HepG2 (cell line): ENCODE measurements around the gene TIMM9. TPM values are rescaled to one million over a fixed set of nuclear protein-coding genes. Genes with fewer than 3 reads are reported as not detected.

Experiments used
- CBX5 ChIP-seq: sonication (generic); formaldehyde crosslinking; IDR thresholded peaks from 2 replicates; pipeline ENCODE4 v1.4.0; 2020; ENCODE audit warnings: missing genetic modification reagents, borderline replicate concordance
- HNF4A ChIP-seq: sonication (generic); formaldehyde crosslinking; IDR thresholded peaks from 2 replicates; pipeline ENCODE4 v1.4.0; 2020; ENCODE audit warnings: missing genetic modification reagents
- MTA1 ChIP-seq: sonication (generic); formaldehyde crosslinking; IDR thresholded peaks from 2 replicates; pipeline ENCODE4 v1.4.0; 2020; ENCODE audit warnings: missing genetic modification reagents, mild to moderate bottlenecking, borderline replicate concordance
- NCOR1 ChIP-seq: fragments of 200-600 bp; sonication (generic); IDR thresholded peaks from 2 replicates; pipeline ENCODE4 v1.7.0; 2017; ENCODE audit warnings: antibody characterized with exemption, low read length, borderline replicate concordance
- NFIC ChIP-seq: IDR thresholded peaks from 2 replicates; pipeline ENCODE4 v1.6.1; 2012; ENCODE audit warnings: mild to moderate bottlenecking, low read length, inconsistent platforms
- SIN3A ChIP-seq: IDR thresholded peaks from 2 replicates; pipeline ENCODE4 v1.6.1; 2011; ENCODE audit warnings: low read depth, mild to moderate bottlenecking, control low read depth, low read length, borderline replicate concordance
- SP4 ChIP-seq: sonication (generic); formaldehyde crosslinking; IDR thresholded peaks from 2 replicates; pipeline ENCODE4 v1.8.1; 2023; ENCODE audit warnings: mild to moderate bottlenecking, missing genetic modification reagents
- SPEN ChIP-seq: sonication (generic); formaldehyde crosslinking; IDR thresholded peaks from 2 replicates; pipeline ENCODE4 v1.5.1; 2020; ENCODE audit warnings: low read depth, mild to moderate bottlenecking, missing genetic modification reagents
- ZNF17 ChIP-seq: sonication (generic); formaldehyde crosslinking; IDR thresholded peaks from 2 replicates; pipeline ENCODE4 v1.5.0; 2020; ENCODE audit warnings: mild to moderate bottlenecking, missing genetic modification reagents
- ZNF543 ChIP-seq: sonication (generic); formaldehyde crosslinking; IDR thresholded peaks from 2 replicates; pipeline ENCODE4 v1.4.0; 2020; ENCODE audit warnings: mild to moderate bottlenecking, missing genetic modification reagents
- ZNF749 ChIP-seq: sonication (generic); formaldehyde crosslinking; IDR thresholded peaks from 2 replicates; pipeline ENCODE4 v1.8.0; 2022; ENCODE audit warnings: mild to moderate bottlenecking, missing genetic modification reagents, moderate library complexity, borderline replicate concordance
- ZSCAN22 ChIP-seq: sonication (generic); formaldehyde crosslinking; IDR thresholded peaks from 2 replicates; pipeline ENCODE4 v1.4.0; 2020; ENCODE audit warnings: mild to moderate bottlenecking, missing genetic modification reagents
- polyA plus RNA-seq, 8 experiments: library from polyadenylated mRNA; depleted of rRNA in 3 of 8; stranded (reverse) in 7 of 8; unstranded in 1 of 8; fragments of >200 nt; fragmentation: Illumina TruSeq in 4 of 8; extraction: Trizol in 4 of 8; gene quantifications; 2 replicates each; pipeline versions ENCODE4 v1.2.1 to v1.2.3, GENCODE V29; 2011 to 2016; ENCODE audit warnings: low read depth in 4 of 8, missing spikeins in 1 of 8, mixed read lengths in 1 of 8; ENCODE audit not compliant: insufficient read depth in 1 of 8
- total RNA-seq, 5 experiments: library from RNA; depleted of rRNA; stranded (reverse); fragments of >200 nt; fragmentation: Illumina TruSeq; extraction: Trizol; gene quantifications; 2 replicates each; pipeline ENCODE4 v1.2.3, GENCODE V29; 2016; ENCODE audit warnings: low read depth in 1 of 5
- TF ChIP-seq, protein P1 (sequence below), 2 experiments: sonication (generic) in 1 of 2; formaldehyde crosslinking in 1 of 2; IDR thresholded peaks; 2 replicates each; pipeline versions ENCODE4 v1.6.1 to v1.9.0; 2014 to 2022; ENCODE audit warnings: antibody characterized with exemption in 1 of 2, borderline replicate concordance in 1 of 2, inconsistent platforms in 1 of 2, low read depth in 1 of 2, missing genetic modification reagents in 1 of 2
- TF ChIP-seq, protein P2 (sequence below): IDR thresholded peaks from 2 replicates; pipeline ENCODE4 v1.6.1; 2016; ENCODE audit warnings: missing compliant biosample characterization, missing genetic modification reagents, borderline replicate concordance
- TF ChIP-seq, protein P3 (sequence below): sonication (generic); formaldehyde crosslinking; conservative IDR thresholded peaks from 2 replicates; pipeline ENCODE4 v1.4.0; 2020; ENCODE audit warnings: missing genetic modification reagents
- TF ChIP-seq, protein P4 (sequence below): sonication (generic); formaldehyde crosslinking; IDR thresholded peaks from 2 replicates; pipeline ENCODE4 v1.8.0; 2022; ENCODE audit warnings: missing genetic modification reagents, mild to moderate bottlenecking, borderline replicate concordance

The TIMM9 gene
- total and polyA plus RNA-seq, 2 of the 13 experiments (the other 11 are each of a cell fraction or from before 2014, with no cell fraction given), result 30.5 to 42.5 TPM

DNA sequence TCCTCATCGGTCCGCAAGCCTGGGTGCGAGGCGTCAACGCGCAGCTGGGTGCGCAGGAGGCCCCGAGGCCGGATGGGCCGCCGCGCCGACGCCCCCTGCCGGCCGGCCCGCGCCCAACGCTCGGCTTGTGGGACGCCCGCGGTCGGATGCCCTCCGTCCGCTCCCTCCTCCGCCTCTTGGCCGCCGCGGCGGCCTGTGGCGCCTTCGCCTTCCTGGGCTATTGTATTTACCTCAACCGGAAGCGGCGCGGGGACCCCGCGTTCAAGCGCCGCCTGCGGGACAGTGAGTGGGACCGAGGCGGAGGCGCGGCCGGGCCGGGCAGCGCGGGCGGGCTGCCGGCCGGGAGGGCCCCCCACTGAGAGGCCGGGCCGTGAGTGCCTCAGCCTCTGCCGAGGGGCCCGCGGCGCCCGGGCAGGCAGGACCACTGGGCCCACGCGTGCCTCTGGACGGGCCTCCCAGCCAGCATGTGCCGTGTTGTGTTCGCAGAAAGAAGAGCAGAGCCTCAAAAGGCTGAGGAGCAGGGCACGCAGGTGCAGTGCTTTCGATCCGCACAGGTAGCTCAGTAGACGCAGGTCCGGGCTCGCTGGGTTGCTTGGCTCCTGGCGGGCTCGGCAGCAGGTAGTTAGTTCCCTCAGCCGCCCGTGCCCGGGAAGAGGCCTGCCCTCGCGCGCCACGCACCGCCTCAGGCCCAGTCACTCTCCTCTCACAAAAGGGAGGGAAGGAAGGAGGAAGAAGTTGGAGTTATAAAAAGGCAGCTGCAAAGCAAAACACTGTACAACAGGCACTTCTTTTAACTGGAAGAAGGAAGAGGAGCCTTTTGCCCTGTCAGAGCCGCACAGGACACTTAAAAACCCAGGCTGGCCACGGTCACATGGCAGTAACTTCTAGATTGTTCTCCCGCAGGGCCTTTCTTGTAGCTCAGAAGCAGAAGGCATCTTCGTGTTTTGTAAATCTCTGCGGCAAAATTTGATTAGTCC lies 31.2 kb downstream of the TIMM9 start, which contains the start of gene TOMM20L (continued):
- TF ChIP-seq, protein P1, sequence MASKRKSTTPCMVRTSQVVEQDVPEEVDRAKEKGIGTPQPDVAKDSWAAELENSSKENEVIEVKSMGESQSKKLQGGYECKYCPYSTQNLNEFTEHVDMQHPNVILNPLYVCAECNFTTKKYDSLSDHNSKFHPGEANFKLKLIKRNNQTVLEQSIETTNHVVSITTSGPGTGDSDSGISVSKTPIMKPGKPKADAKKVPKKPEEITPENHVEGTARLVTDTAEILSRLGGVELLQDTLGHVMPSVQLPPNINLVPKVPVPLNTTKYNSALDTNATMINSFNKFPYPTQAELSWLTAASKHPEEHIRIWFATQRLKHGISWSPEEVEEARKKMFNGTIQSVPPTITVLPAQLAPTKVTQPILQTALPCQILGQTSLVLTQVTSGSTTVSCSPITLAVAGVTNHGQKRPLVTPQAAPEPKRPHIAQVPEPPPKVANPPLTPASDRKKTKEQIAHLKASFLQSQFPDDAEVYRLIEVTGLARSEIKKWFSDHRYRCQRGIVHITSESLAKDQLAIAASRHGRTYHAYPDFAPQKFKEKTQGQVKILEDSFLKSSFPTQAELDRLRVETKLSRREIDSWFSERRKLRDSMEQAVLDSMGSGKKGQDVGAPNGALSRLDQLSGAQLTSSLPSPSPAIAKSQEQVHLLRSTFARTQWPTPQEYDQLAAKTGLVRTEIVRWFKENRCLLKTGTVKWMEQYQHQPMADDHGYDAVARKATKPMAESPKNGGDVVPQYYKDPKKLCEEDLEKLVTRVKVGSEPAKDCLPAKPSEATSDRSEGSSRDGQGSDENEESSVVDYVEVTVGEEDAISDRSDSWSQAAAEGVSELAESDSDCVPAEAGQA (IDR thresholded peaks at IDR 0.05; ENCODE audit: low read depth), result 0 out of 2 replicates have a peak, but pooled peaks have one; percentile 25
- TF ChIP-seq, protein P1 (CRISPR knock-in tag; IDR thresholded peaks at IDR 0.05; ENCODE audit: borderline replicate concordance), result no peak; the same call in none of the 2 replicates
- TF ChIP-seq CBX5 (CRISPR knock-in tag), result 0 out of 2 replicates have a peak, but pooled peaks have one; percentile 29
- TF ChIP-seq, protein P2, sequence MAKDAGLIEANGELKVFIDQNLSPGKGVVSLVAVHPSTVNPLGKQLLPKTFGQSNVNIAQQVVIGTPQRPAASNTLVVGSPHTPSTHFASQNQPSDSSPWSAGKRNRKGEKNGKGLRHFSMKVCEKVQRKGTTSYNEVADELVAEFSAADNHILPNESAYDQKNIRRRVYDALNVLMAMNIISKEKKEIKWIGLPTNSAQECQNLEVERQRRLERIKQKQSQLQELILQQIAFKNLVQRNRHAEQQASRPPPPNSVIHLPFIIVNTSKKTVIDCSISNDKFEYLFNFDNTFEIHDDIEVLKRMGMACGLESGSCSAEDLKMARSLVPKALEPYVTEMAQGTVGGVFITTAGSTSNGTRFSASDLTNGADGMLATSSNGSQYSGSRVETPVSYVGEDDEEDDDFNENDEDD (CRISPR knock-in tag), result peak; percentile 87; the same call in 1 of the 2 replicates
- TF ChIP-seq ZNF543 (CRISPR knock-in tag), result peak; percentile 70; the same call in 1 of the 2 replicates
- TF ChIP-seq, protein P3, sequence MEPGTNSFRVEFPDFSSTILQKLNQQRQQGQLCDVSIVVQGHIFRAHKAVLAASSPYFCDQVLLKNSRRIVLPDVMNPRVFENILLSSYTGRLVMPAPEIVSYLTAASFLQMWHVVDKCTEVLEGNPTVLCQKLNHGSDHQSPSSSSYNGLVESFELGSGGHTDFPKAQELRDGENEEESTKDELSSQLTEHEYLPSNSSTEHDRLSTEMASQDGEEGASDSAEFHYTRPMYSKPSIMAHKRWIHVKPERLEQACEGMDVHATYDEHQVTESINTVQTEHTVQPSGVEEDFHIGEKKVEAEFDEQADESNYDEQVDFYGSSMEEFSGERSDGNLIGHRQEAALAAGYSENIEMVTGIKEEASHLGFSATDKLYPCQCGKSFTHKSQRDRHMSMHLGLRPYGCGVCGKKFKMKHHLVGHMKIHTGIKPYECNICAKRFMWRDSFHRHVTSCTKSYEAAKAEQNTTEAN (CRISPR knock-in tag), result peak; percentile 49; the same call in 1 of the 2 replicates
- peak; percentile 57; the same call in 1 of the 2 replicates for TF ChIP-seq MTA1 (CRISPR knock-in tag)
- TF ChIP-seq SPEN (CRISPR knock-in tag), result peak; percentile 86
- TF ChIP-seq NFIC, result no peak
- no peak for TF ChIP-seq ZSCAN22
- no peak for TF ChIP-seq ZNF749
- TF ChIP-seq, protein P4, sequence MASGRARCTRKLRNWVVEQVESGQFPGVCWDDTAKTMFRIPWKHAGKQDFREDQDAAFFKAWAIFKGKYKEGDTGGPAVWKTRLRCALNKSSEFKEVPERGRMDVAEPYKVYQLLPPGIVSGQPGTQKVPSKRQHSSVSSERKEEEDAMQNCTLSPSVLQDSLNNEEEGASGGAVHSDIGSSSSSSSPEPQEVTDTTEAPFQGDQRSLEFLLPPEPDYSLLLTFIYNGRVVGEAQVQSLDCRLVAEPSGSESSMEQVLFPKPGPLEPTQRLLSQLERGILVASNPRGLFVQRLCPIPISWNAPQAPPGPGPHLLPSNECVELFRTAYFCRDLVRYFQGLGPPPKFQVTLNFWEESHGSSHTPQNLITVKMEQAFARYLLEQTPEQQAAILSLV, result peak; percentile 59; the same call in 1 of the 2 replicates
- no peak for TF ChIP-seq NCOR1
- TF ChIP-seq ZNF17 (CRISPR knock-in tag), result no peak
- TF ChIP-seq HNF4A, result no peak
- no peak for TF ChIP-seq SIN3A
- no peak; the same call in none of the 2 replicates for TF ChIP-seq SP4 (CRISPR knock-in tag)
